Measurements from ENCODE around the gene RNF144A. TPM values are rescaled to one million over a fixed set of nuclear protein-coding genes. Genes with fewer than 3 reads are reported as not detected.

The RNF144A gene
- total and polyA plus RNA-seq, 12 donors, result 13.0 to 103 (median 42.3) TPM

DNA sequence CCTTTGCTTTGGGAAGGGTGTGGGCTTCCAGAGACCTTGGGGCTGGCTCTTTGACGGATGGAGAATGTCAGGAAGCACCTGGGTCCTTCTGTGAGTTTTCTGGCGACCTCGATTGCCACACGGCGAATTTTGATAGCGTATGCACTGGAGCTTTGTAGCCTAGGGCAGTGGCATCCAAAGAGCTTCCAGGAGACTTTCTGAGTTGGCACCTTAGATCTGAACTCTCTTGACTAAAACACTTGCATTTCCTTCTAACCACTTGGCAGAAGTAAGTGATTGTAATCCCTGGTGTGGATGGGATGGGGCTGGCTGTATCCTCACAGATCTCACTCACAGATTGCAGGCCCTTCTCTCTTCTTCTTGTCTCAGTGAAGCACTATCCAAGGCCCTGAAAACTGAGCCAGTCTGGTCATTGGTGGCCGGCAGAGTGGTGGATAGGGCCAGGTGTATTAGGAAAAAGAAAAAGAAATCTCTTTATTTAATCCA, 7.8 kb downstream of the RNF144A start:
- intact Hi-C loops (cut with DNase I), result loop anchor here in 1 of 2 donors (5.0 kb wide), 1 partner anchor 97 kb away; no protein-coding TSS in a partner anchor
- TF ChIP-seq POLR2A (IDR thresholded peaks at IDR 0.05), result no peak
- TF ChIP-seq, protein P1, sequence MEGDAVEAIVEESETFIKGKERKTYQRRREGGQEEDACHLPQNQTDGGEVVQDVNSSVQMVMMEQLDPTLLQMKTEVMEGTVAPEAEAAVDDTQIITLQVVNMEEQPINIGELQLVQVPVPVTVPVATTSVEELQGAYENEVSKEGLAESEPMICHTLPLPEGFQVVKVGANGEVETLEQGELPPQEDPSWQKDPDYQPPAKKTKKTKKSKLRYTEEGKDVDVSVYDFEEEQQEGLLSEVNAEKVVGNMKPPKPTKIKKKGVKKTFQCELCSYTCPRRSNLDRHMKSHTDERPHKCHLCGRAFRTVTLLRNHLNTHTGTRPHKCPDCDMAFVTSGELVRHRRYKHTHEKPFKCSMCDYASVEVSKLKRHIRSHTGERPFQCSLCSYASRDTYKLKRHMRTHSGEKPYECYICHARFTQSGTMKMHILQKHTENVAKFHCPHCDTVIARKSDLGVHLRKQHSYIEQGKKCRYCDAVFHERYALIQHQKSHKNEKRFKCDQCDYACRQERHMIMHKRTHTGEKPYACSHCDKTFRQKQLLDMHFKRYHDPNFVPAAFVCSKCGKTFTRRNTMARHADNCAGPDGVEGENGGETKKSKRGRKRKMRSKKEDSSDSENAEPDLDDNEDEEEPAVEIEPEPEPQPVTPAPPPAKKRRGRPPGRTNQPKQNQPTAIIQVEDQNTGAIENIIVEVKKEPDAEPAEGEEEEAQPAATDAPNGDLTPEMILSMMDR (IDR thresholded peaks at IDR 0.05), result no peak
- 38 to 54% (median 46%) methylated on average over 7 of the region's 7 CpGs for WGBS, 4 donors

DNA sequence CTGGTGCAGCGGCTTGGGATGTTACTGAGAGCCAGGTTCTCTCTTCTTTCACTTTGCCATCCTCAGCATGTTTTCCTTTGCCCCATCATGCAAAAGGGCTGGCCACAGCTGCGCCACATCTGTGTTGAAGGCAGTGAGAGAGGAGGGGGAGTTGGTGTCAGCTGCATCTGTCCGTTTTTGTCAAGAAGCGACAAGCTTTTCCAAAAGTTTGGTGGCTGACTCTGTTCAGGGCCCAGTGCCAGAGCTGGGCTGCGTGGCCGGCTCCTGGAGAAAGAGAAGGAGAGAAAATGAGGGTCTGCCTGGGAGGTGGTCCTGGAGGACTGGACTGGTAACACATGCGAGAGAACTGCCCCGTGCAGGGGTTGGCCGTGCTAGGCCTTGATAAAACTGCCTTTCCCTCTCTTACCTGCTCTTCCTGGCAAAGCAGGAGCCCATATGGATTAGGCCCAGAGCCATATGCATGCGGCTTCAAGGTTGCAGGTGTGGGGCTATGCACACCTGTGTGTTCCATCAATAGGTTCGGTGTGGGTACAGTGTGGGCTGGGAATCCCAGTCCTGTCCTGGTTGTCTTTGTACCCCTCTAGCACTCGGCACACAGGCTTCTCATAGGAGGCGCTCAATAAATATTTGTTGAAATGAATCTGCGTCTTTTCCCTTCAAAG, 9.0 kb downstream of the RNF144A start:
- WGBS, 4 donors, result 70 to 79% (median 73%) methylated on average over 11 to 14 of the region's 14 CpGs
- H3K27ac ChIP-seq, result peak overlapping the region in 3 of 5 donors; percentile 54 to 77 (median 72)
- DNase-seq, result no peak

More for the DNA sequence above, 7.8 kb downstream of the RNF144A start:
- H3K4me1 ChIP-seq (replicated peaks in 1 of 2), result peaks cover 64 to 87% of the 10 kb centered on the region in 2 donors
- peak overlapping the region in 3 of 5 donors; percentile 22 to 77 (median 72) for H3K27ac ChIP-seq
- no peaks in the 10 kb centered on the region for H3K27me3 ChIP-seq
- no peaks in the 10 kb centered on the region for H3K36me3 ChIP-seq (replicated peaks in 1 of 2)
- DNase-seq, result no peak
- no peak overlapping the region for H3K4me3 ChIP-seq
- H3K9me3 ChIP-seq (replicated peaks in 1 of 3), result no peaks in the 10 kb centered on the region

DNA sequence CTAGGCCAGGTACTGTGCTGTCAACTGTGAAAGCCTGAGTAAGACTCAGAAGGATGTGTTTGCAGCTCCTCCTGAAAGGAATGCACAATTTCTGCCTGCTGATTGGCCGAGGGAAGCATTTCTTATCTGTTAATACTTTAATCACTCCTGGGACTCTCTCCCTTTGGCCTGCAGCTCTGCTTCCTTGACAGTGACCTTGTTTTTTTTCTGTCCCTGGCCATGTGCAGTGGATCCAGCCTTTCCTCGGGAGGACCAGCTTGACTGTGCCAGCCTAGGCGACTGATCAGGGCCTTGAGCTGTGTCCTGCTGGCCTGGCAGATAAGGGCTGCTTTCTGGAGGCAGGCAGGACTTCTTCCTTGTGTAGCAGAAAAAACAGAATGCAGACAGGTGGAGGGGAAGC, 10.0 kb downstream of the RNF144A start:
- no peaks in the 10 kb centered on the region for H3K9me3 ChIP-seq (replicated peaks in 1 of 3)
- WGBS, 4 donors, result 8 to 15% (median 14%) methylated on average over 3 of the region's 3 CpGs
- H3K27ac ChIP-seq, result peak overlapping the region in 4 of 5 donors; percentile 42 to 77 (median 63)
- peaks cover 50 to 87% of the 10 kb centered on the region in 2 donors for H3K4me1 ChIP-seq (replicated peaks in 1 of 2)
- DNase-seq, result peak; percentile 76 to 95 (median 93)
- no peak overlapping the region for H3K4me3 ChIP-seq
- no peaks in the 10 kb centered on the region for H3K27me3 ChIP-seq
- TF ChIP-seq POLR2A (IDR thresholded peaks at IDR 0.05), result no peak
- TF ChIP-seq, protein P1 (IDR thresholded peaks at IDR 0.05), result peak in 1 of 6 experiments; percentile 11
- intact Hi-C loops (cut with DNase I), result no loop called here
- H3K36me3 ChIP-seq (replicated peaks in 1 of 2), result no peaks in the 10 kb centered on the region

More for the DNA sequence above, 9.0 kb downstream of the RNF144A start:
- TF ChIP-seq POLR2A (IDR thresholded peaks at IDR 0.05), result no peak
- TF ChIP-seq, protein P1 (IDR thresholded peaks at IDR 0.05), result no peak
- H3K4me1 ChIP-seq (replicated peaks in 1 of 2), result peaks cover 56 to 87% of the 10 kb centered on the region in 2 donors
- no peak overlapping the region for H3K4me3 ChIP-seq
- no peaks in the 10 kb centered on the region for H3K36me3 ChIP-seq (replicated peaks in 1 of 2)
- no peaks in the 10 kb centered on the region for H3K27me3 ChIP-seq
- intact Hi-C loops (cut with DNase I), result no loop called here
- no peaks in the 10 kb centered on the region for H3K9me3 ChIP-seq (replicated peaks in 1 of 3)

DNA sequence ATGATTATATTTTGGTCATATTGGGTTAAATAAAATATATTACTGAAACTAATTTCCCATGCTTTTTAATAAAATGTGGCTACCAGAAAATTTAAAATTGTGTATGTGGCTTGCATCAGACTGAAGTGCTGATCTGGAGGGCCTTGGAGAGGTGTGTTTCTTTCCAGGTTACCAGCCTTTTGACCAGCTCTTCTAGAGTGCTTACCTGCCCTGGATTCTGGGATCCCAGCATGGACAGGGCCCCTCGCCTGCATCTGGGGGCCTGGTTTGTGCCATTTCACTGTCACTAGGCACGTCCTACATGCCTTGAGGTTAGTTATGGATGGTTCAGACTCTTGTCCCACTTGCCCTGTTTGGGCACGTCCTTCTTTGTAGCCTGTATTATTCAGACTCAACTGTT, 10.5 kb downstream of the RNF144A start:
- Histone ChIP-seq H3K27ac (peak overlapping the region in 4 of 5 donors; percentile 42 to 77 (median 63)), H3K4me1 (replicated peaks in 1 of 2) (peaks cover 49 to 87% of the 10 kb centered on the region in 2 donors), H3K9me3 (replicated peaks in 1 of 3) (no peaks in the 10 kb centered on the region), H3K36me3 (replicated peaks in 1 of 2) (no peaks in the 10 kb centered on the region), H3K27me3 (no peaks in the 10 kb centered on the region), H3K4me3 (no peak overlapping the region)
- 89 to 95% (median 94%) methylated on average over 3 of the region's 3 CpGs for WGBS, 4 donors
- intact Hi-C loops (cut with DNase I), result no loop called here
- DNase-seq, result no peak
- TF ChIP-seq POLR2A (IDR thresholded peaks at IDR 0.05), result no peak
- TF ChIP-seq, protein P1 (IDR thresholded peaks at IDR 0.05), result no peak
